ENCODE measurements around the gene NKAIN2.

Gene NKAIN2

GRCh38 chr6:124055963-124056362 lies 252.3 kb downstream of the NKAIN2 start:
- Histone ChIP-seq H3K27ac (no peak overlapping the region), H3K27me3 (no peaks in the 10 kb centered on the region), H3K4me3 (no peak overlapping the region), H3K36me3 (no peaks in the 10 kb centered on the region), H3K9me3 (no peaks in the 10 kb centered on the region), H3K4me1 (no peaks in the 10 kb centered on the region)
- intact Hi-C loops (cut with DNase I; ENCODE audit: low total_unique reads), result no loop called here
- TF ChIP-seq, protein P1, sequence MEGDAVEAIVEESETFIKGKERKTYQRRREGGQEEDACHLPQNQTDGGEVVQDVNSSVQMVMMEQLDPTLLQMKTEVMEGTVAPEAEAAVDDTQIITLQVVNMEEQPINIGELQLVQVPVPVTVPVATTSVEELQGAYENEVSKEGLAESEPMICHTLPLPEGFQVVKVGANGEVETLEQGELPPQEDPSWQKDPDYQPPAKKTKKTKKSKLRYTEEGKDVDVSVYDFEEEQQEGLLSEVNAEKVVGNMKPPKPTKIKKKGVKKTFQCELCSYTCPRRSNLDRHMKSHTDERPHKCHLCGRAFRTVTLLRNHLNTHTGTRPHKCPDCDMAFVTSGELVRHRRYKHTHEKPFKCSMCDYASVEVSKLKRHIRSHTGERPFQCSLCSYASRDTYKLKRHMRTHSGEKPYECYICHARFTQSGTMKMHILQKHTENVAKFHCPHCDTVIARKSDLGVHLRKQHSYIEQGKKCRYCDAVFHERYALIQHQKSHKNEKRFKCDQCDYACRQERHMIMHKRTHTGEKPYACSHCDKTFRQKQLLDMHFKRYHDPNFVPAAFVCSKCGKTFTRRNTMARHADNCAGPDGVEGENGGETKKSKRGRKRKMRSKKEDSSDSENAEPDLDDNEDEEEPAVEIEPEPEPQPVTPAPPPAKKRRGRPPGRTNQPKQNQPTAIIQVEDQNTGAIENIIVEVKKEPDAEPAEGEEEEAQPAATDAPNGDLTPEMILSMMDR (IDR thresholded peaks at IDR 0.05), result no peak
- no peak for DNase-seq

- no peaks in the 10 kb centered on the region for H3K9me3 ChIP-seq
- no peak overlapping the region for H3K4me3 ChIP-seq
- TF ChIP-seq, protein P1 (IDR thresholded peaks at IDR 0.05), result no peak
- H3K4me1 ChIP-seq, result no peaks in the 10 kb centered on the region
- no peaks in the 10 kb centered on the region for H3K27me3 ChIP-seq
- no peak for DNase-seq
- H3K36me3 ChIP-seq, result no peaks in the 10 kb centered on the region
- intact Hi-C loops (cut with DNase I; ENCODE audit: low total_unique reads), result no loop called here
- H3K27ac ChIP-seq, result no peak overlapping the region
Measured at GRCh38 chr6:124056407-124057334, 253.0 kb downstream of the NKAIN2 start.

- Histone ChIP-seq H3K36me3 (no peaks in the 10 kb centered on the region), H3K27ac (no peak overlapping the region), H3K9me3 (no peaks in the 10 kb centered on the region), H3K4me1 (no peaks in the 10 kb centered on the region), H3K4me3 (no peak overlapping the region), H3K27me3 (no peaks in the 10 kb centered on the region)
- intact Hi-C loops (cut with DNase I; ENCODE audit: low total_unique reads), result no loop called here
- no peak for DNase-seq
- TF ChIP-seq, protein P1 (IDR thresholded peaks at IDR 0.05), result no peak
Measured at GRCh38 chr6:124057461-124057860, 253.8 kb downstream of the NKAIN2 start.

DNA sequence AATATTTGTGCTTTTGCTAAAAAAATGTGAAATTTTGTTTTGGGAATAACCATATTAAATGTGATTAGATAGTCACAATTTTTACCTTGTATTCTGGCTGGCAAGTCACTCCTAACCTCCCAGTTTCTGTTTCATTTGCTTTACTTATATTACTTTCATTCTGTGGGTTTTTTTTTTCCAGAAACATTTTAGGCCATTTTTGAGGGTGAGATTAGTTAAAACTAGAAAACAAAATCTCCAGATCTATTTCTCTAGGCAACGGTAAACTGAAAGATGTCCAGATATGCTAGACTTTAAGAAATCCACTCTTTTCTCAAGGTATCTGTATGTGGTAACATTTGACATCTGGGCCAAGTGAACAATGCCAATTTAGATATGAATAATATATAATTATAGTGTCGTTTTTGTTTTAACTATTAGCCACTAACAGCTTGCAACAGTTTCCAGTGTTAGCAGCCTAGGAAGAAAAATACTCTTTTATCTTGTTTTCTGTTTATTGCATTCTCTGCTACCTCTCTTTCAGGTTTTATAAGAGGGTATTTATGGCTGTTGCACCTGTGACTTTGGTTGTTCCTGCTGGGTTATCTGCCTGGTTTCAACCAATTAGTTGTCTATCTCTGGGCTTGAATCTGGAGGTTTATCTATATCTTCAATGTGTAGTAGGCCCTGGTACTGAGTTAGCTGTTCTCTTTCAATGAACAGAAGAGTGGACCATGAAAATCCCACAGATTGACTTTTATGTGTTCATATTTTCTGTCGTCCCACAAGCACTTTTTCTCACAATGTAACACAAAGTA lies 260.9 kb downstream of the NKAIN2 start:
- DNase-seq, result no peak
- Histone ChIP-seq H3K9me3 (no peaks in the 10 kb centered on the region), H3K27me3 (no peaks in the 10 kb centered on the region), H3K36me3 (no peaks in the 10 kb centered on the region), H3K4me1 (no peaks in the 10 kb centered on the region), H3K4me3 (no peak overlapping the region), H3K27ac (no peak overlapping the region)
- intact Hi-C loops (cut with DNase I; ENCODE audit: low total_unique reads), result no loop called here
- TF ChIP-seq, protein P1 (IDR thresholded peaks at IDR 0.05), result no peak

DNA sequence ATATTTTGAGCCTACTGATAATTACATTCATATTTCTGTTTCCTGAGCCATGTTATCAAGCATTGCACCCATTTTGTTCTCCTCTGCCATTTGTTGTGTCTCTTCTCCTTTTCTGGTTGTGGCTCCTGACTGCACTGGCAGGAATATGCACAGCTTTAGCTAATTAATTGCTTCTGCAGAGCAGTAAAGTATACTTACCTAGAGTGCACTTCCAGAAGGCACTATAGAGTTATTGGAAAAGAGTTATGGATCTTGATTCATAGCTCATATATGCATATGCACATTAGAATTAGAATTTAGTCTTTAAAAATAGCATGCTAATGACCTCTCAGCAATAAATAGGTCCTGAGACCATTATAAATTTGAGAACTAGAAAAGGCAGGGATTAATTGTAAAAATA lies 262.6 kb downstream of the NKAIN2 start:
- H3K27ac ChIP-seq, result no peak overlapping the region
- no peak overlapping the region for H3K4me3 ChIP-seq
- intact Hi-C loops (cut with DNase I; ENCODE audit: low total_unique reads), result no loop called here
- H3K27me3 ChIP-seq, result no peaks in the 10 kb centered on the region
- no peaks in the 10 kb centered on the region for H3K9me3 ChIP-seq
- no peak for DNase-seq
- TF ChIP-seq, protein P1 (IDR thresholded peaks at IDR 0.05), result no peak
- no peaks in the 10 kb centered on the region for H3K36me3 ChIP-seq
- no peaks in the 10 kb centered on the region for H3K4me1 ChIP-seq

Data from tibial artery (tissue), 4 donors.